H9 (cell line): Measurements from ENCODE around the gene GRIN2A. TPM values are rescaled to one million over a fixed set of nuclear protein-coding genes. Genes with fewer than 3 reads are reported as not detected.

Source experiments
- DNase-seq: peaks from one replicate; pipeline ENCODE4 v3.0.0-alpha.2; 2017
- H2AFZ ChIP-seq: one replicate; pipeline ENCODE4 v1.6.1; 2013; ENCODE audit warnings: mild to moderate bottlenecking, low read length, control low read depth, moderate library complexity
- H2AK5ac ChIP-seq: 2 replicates; pipeline ENCODE4 v1.6.1; 2013; ENCODE audit warnings: low read length, control low read depth, mixed read lengths; ENCODE audit not compliant: insufficient read length
- H2BK120ac ChIP-seq: one replicate; pipeline ENCODE4 v1.6.1; 2013; ENCODE audit warnings: low read depth, mild to moderate bottlenecking, low read length, control low read depth, inconsistent platforms; ENCODE audit not compliant: poor library complexity, severe bottlenecking
- H2BK12ac ChIP-seq: 2 replicates; pipeline ENCODE4 v1.6.1; 2013; ENCODE audit warnings: low read length, control low read depth, mixed read lengths, low read depth; ENCODE audit not compliant: insufficient read length
- H2BK15ac ChIP-seq: 2 replicates; pipeline ENCODE4 v1.6.1; 2013; ENCODE audit warnings: low read depth, low read length, control low read depth
- H2BK20ac ChIP-seq: one replicate; pipeline ENCODE4 v1.6.1; 2013; ENCODE audit warnings: low read depth, mild to moderate bottlenecking, low read length, control low read depth, inconsistent platforms; ENCODE audit not compliant: poor library complexity, severe bottlenecking
- H2BK5ac ChIP-seq: 2 replicates; pipeline ENCODE4 v1.6.1; 2013; ENCODE audit warnings: low read length, control low read depth, mixed read lengths; ENCODE audit not compliant: insufficient read length
- H3K14ac ChIP-seq: 2 replicates; pipeline ENCODE4 v1.6.1; 2013; ENCODE audit warnings: low read length, control low read depth; ENCODE audit not compliant: insufficient read depth
- H3K18ac ChIP-seq: 2 replicates; pipeline ENCODE4 v1.6.1; 2013; ENCODE audit warnings: low read depth, mild to moderate bottlenecking, mixed read lengths, low read length, control low read depth; ENCODE audit not compliant: insufficient read length
- H3K23ac ChIP-seq: 2 replicates; pipeline ENCODE4 v1.6.1; 2013; ENCODE audit warnings: low read length, control low read depth, mixed read lengths, low read depth; ENCODE audit not compliant: insufficient read length
- H3K23me2 ChIP-seq: 2 replicates; pipeline ENCODE4 v1.6.1; 2013; ENCODE audit warnings: low read depth, mild to moderate bottlenecking, mixed read lengths, low read length, control low read depth; ENCODE audit not compliant: insufficient read length, poor library complexity, severe bottlenecking
- H3K27ac ChIP-seq: 2 replicates; pipeline ENCODE4 v1.5.1; 2013; ENCODE audit warnings: low read length, control low read depth, mixed read lengths, low read depth; ENCODE audit not compliant: insufficient read length
- H3K27me3 ChIP-seq: 2 replicates; pipeline ENCODE4 v1.6.1; 2013; ENCODE audit warnings: low read length, control low read depth, inconsistent platforms; ENCODE audit not compliant: insufficient read depth
- H3K4ac ChIP-seq: 2 replicates; pipeline ENCODE4 v1.6.1; 2013; ENCODE audit warnings: low read depth, mild to moderate bottlenecking, control low read depth, inconsistent platforms, low read length, moderate library complexity
- H3K4me1 ChIP-seq: 2 replicates; pipeline ENCODE4 v1.6.1; 2013; ENCODE audit warnings: low read length, control low read depth, inconsistent platforms; ENCODE audit not compliant: insufficient read depth
- H3K4me2 ChIP-seq: 2 replicates; pipeline ENCODE4 v1.6.1; 2013; ENCODE audit warnings: low read length, control low read depth, mixed read lengths; ENCODE audit not compliant: insufficient read length, insufficient read depth
- H3K56ac ChIP-seq: 2 replicates; pipeline ENCODE4 v1.6.1; 2013; ENCODE audit warnings: low read depth, mild to moderate bottlenecking, mixed read lengths, low read length, control low read depth; ENCODE audit not compliant: insufficient read length
- H3K79me1 ChIP-seq: 2 replicates; pipeline ENCODE4 v1.6.1; 2013; ENCODE audit warnings: low read depth, mild to moderate bottlenecking, moderate library complexity, low read length, control low read depth, inconsistent platforms; ENCODE audit not compliant: insufficient read depth, poor library complexity, severe bottlenecking
- H3K79me2 ChIP-seq: 2 replicates; pipeline ENCODE4 v1.6.1; 2013; ENCODE audit warnings: low read length, control low read depth, inconsistent platforms; ENCODE audit not compliant: insufficient read depth
- H3K9ac ChIP-seq: 2 replicates; pipeline ENCODE4 v1.6.1; 2013; ENCODE audit warnings: low read length, control low read depth, mixed read lengths; ENCODE audit not compliant: insufficient read length; ENCODE audit errors: extremely low read depth
- H3K9me3 ChIP-seq: one replicate; pipeline ENCODE4 v1.6.1; 2013; ENCODE audit warnings: low read depth, low read length, inconsistent platforms; ENCODE audit not compliant: control insufficient read depth
- H3T11ph ChIP-seq: one replicate; pipeline ENCODE4 v1.6.1; 2013; ENCODE audit warnings: mild to moderate bottlenecking, low read length, control low read depth, inconsistent platforms
- H4K20me1 ChIP-seq: one replicate; pipeline ENCODE4 v1.6.1; 2013; ENCODE audit not compliant: control insufficient read depth, insufficient read length, insufficient read depth
- H4K5ac ChIP-seq: 2 replicates; pipeline ENCODE4 v1.6.1; 2013; ENCODE audit warnings: low read depth, mild to moderate bottlenecking, mixed read lengths, low read length, control low read depth; ENCODE audit not compliant: insufficient read length
- H4K8ac ChIP-seq: replicated peaks from 2 replicates; pipeline ENCODE4 v1.6.1; 2013; ENCODE audit warnings: low read length, control low read depth, mixed read lengths, low read depth; ENCODE audit not compliant: insufficient read length
- H4K91ac ChIP-seq: 2 replicates; pipeline ENCODE4 v1.6.1; 2013; ENCODE audit warnings: low read depth, mild to moderate bottlenecking, moderate library complexity, mixed read lengths, low read length, control low read depth; ENCODE audit not compliant: insufficient read length
- H3K27ac Mint-ChIP-seq, 3 experiments: 2 replicates in 2 of 3; 3 replicates in 1 of 3; pipeline ENCODE4 v1.8.0; 2020 to 2021; ENCODE audit warnings: mixed read lengths in 3 of 3, mild to moderate bottlenecking in 1 of 3, moderate library complexity in 1 of 3
- H3K27me3 Mint-ChIP-seq: 2 replicates; pipeline ENCODE4 v1.8.0; 2021; ENCODE audit warnings: low read depth, mild to moderate bottlenecking, moderate library complexity, mixed read lengths
- H3K36me3 Mint-ChIP-seq, 3 experiments: 2 replicates in 2 of 3; 3 replicates in 1 of 3; pipeline ENCODE4 v1.8.0; 2020 to 2021; ENCODE audit warnings: low read depth in 3 of 3, mixed read lengths in 3 of 3; ENCODE audit not compliant: insufficient read depth in 1 of 3
- H3K4me1 Mint-ChIP-seq, 2 experiments: 2 replicates each; pipeline ENCODE4 v1.8.0; 2020; ENCODE audit warnings: mixed read lengths in 2 of 2
- H3K4me3 Mint-ChIP-seq, 2 experiments: 2 replicates in 1 of 2; 3 replicates in 1 of 2; pipeline ENCODE4 v1.8.0; 2020 to 2021; ENCODE audit warnings: mild to moderate bottlenecking in 2 of 2, mixed read lengths in 2 of 2, moderate library complexity in 1 of 2
- H3K9me3 Mint-ChIP-seq, 2 experiments: 2 replicates in 1 of 2; 3 replicates in 1 of 2; pipeline ENCODE4 v1.8.0; 2020; ENCODE audit warnings: mild to moderate bottlenecking in 2 of 2, mixed read lengths in 2 of 2, moderate library complexity in 1 of 2
- WGBS: extraction: QIAGEN DNeasy Blood & Tissue Kit; methylation state at CpG from one replicate; pipeline ENCODE4 v1.1.7; 2013; ENCODE audit warnings: missing lambda C conversion rate, low lambda C conversion rate, mixed read lengths; ENCODE audit not compliant: insufficient read length; ENCODE audit errors: extremely low coverage; 5-methylcytosine and 5-hydroxymethylcytosine counted together
- total RNA-seq: library from RNA; stranded (reverse); gene quantifications from 2 replicates; pipeline ENCODE4 v1.2.1, GENCODE V29; 2021
- TF ChIP-seq, protein P1 (sequence below): fragments of 200-600 bp; sonication (generic); conservative IDR thresholded peaks from 3 replicates; pipeline ENCODE4 v1.8.0; 2021; ENCODE audit warnings: antibody characterized with exemption, mild to moderate bottlenecking

The GRIN2A gene
- total RNA-seq, 1 experiment from 2014 or later, result 1.5 TPM

- no peak overlapping the region for H3K27ac Mint-ChIP-seq
- Histone ChIP-seq H2BK15ac (no peak overlapping the region), H3K9ac (no peak overlapping the region), H4K91ac (no peak overlapping the region), H3K4me2 (no peak overlapping the region), H2AFZ (no peak overlapping the region), H4K5ac (no peak overlapping the region), H3K56ac (no peak overlapping the region), H4K20me1 (no peaks in the 10 kb centered on the region), H2BK20ac (no peak overlapping the region), H3K4me1 (no peaks in the 10 kb centered on the region), H3K79me2 (no peaks in the 10 kb centered on the region), H3K23me2 (no peaks in the 10 kb centered on the region), H3K23ac (no peak overlapping the region), H3K9me3 (no peaks in the 10 kb centered on the region), H3K79me1 (no peaks in the 10 kb centered on the region), H3K14ac (no peak overlapping the region), H3K18ac (no peak overlapping the region), H3T11ph (no peak overlapping the region), H2BK5ac (no peak overlapping the region), H3K27me3 (no peaks in the 10 kb centered on the region), H3K27ac (no peak overlapping the region), H2BK12ac (no peak overlapping the region), H4K8ac (no peak overlapping the region), H2AK5ac (no peak overlapping the region), H3K4ac (no peak overlapping the region), H2BK120ac (no peak overlapping the region)
- no peaks in the 10 kb centered on the region for H3K27me3 Mint-ChIP-seq
- TF ChIP-seq, protein P1, sequence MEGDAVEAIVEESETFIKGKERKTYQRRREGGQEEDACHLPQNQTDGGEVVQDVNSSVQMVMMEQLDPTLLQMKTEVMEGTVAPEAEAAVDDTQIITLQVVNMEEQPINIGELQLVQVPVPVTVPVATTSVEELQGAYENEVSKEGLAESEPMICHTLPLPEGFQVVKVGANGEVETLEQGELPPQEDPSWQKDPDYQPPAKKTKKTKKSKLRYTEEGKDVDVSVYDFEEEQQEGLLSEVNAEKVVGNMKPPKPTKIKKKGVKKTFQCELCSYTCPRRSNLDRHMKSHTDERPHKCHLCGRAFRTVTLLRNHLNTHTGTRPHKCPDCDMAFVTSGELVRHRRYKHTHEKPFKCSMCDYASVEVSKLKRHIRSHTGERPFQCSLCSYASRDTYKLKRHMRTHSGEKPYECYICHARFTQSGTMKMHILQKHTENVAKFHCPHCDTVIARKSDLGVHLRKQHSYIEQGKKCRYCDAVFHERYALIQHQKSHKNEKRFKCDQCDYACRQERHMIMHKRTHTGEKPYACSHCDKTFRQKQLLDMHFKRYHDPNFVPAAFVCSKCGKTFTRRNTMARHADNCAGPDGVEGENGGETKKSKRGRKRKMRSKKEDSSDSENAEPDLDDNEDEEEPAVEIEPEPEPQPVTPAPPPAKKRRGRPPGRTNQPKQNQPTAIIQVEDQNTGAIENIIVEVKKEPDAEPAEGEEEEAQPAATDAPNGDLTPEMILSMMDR, result no peak
- no peak for DNase-seq
- H3K4me3 Mint-ChIP-seq, result no peak overlapping the region
- H3K4me1 Mint-ChIP-seq, result peaks cover 5 to 8% of the 10 kb centered on the region in 2 experiments; a peak in 3 of 4 replicates
- no peaks in the 10 kb centered on the region for H3K9me3 Mint-ChIP-seq
- H3K36me3 Mint-ChIP-seq, result no peaks in the 10 kb centered on the region
- WGBS, result no CpG with 5 or more reads among the region's 4 CpGs
Observed at GRCh38 chr16:9922441-9922840, 259.8 kb downstream of the GRIN2A start.
